Measurements from ENCODE around the gene CAMTA1.
"Not testable (repeated sequence)": the region's sequence is repeated elsewhere in the genome, so short reads cannot be mapped to it uniquely, and the experiment has no call there.

CAMTA1 gene

DNA sequence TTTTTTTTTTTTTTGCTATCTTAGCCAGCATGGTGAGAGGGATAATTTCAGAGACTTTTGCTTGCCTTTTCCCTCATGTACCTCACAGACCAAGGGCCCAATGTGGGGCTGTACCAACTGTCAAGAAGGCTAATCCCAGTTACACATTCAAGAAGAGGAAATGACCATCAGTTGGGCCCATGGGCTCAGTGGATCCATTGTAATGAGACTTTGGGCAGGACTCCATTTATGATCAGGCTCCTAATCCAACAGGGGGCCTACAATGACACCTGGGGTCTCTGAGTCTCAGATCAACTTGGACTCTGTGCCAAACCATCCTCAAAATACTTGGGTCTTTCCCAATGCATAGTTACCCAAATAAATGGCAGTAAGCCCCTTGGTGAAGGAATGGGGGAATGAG, 535.4 kb downstream of the CAMTA1 start:
- Histone ChIP-seq H3K4me3 (no peak overlapping the region), H3K9ac (no peak overlapping the region), H3K9me3 (no peaks in the 10 kb centered on the region), H3K27ac (no peak overlapping the region), H3K4me1 (no peaks in the 10 kb centered on the region), H3K36me3 (no peaks in the 10 kb centered on the region), H4K20me1 (no peaks in the 10 kb centered on the region), H3K4me2 (no peak overlapping the region), H3K27me3 (no peaks in the 10 kb centered on the region)
- no peak for TF ChIP-seq Cebpa-rat (IDR thresholded peaks at IDR 0.05)

- Histone ChIP-seq H3K4me2 (no peak overlapping the region), H3K9me3 (no peaks in the 10 kb centered on the region), H3K36me3 (no peaks in the 10 kb centered on the region), H4K20me1 (no peaks in the 10 kb centered on the region), H3K4me1 (no peaks in the 10 kb centered on the region), H3K27me3 (no peaks in the 10 kb centered on the region), H3K4me3 (no peak overlapping the region), H3K9ac (no peak overlapping the region), H3K27ac (no peak overlapping the region)
- no peak for TF ChIP-seq Cebpa-rat (IDR thresholded peaks at IDR 0.05)
Observed at GRCh38 chr1:7322283-7322785, 537.1 kb downstream of the CAMTA1 start.

- Histone ChIP-seq H3K36me3 (no peaks in the 10 kb centered on the region), H3K27ac (no peak overlapping the region), H3K4me2 (no peak overlapping the region), H3K4me1 (no peaks in the 10 kb centered on the region), H3K9me3 (peaks cover 3% of the 10 kb centered on the region), H4K20me1 (no peaks in the 10 kb centered on the region), H3K27me3 (no peaks in the 10 kb centered on the region), H3K9ac (no peak overlapping the region), H3K4me3 (no peak overlapping the region)
- no peak for TF ChIP-seq Cebpa-rat (IDR thresholded peaks at IDR 0.05)
Observed at GRCh38 chr1:7322912-7323311, 537.7 kb downstream of the CAMTA1 start.

DNA sequence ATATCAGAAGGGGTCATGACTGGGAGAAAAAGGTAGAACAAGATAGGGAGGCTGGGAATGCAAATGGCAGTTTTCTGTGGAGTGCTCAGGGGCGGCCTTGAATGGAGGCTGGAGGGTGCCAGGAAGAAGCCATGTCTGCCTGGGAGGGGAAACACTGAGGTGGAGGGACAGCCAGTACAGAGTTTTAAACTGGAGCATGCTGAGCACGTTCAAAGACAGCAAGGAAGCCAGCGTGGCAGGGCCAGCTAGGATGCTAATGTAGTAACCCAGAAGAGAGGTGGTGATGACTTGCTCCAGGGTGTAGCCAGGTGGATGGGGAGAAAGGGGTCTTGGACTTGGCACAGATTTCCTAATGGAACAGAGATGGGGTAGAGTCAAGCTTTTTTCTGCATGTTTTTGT, 540.0 kb downstream of the CAMTA1 start:
- TF ChIP-seq Cebpa-rat (IDR thresholded peaks at IDR 0.05), result no peak
- no peak overlapping the region for H3K4me2 ChIP-seq

DNA sequence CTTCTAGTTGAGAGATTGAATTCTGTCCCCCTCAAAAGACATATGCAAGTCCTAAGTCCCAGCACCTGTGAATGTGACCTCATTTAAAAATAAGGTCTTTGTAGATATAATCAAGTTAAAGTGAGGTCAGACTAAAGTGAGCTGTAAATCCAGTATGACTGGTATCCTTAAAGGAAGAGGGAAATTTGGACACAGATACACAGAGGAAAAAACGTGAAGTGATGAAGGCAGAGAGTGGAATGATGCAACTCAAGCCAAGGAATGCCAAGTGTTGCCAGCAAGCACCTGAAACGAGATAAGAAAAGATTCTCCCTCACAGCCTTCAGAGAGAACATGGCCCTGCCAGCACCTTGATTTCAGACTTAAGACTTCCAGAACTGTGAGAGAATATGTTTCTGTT, 541.1 kb downstream of the CAMTA1 start:
- H4K20me1 ChIP-seq, result no peaks in the 10 kb centered on the region
- no peak overlapping the region for H3K4me2 ChIP-seq
- no peak for TF ChIP-seq Cebpa-rat (IDR thresholded peaks at IDR 0.05)
- H3K36me3 ChIP-seq, result no peaks in the 10 kb centered on the region
- H3K9ac ChIP-seq, result no peak overlapping the region
- H3K9me3 ChIP-seq, result peaks cover 7% of the 10 kb centered on the region
- no peaks in the 10 kb centered on the region for H3K27me3 ChIP-seq
- no peaks in the 10 kb centered on the region for H3K4me1 ChIP-seq
- no peak overlapping the region for H3K4me3 ChIP-seq
- no peak overlapping the region for H3K27ac ChIP-seq

More for the DNA sequence above, 540.0 kb downstream of the CAMTA1 start:
- H3K27me3 ChIP-seq, result no peaks in the 10 kb centered on the region
- no peak overlapping the region for H3K4me3 ChIP-seq
- peaks cover 7% of the 10 kb centered on the region for H3K9me3 ChIP-seq
- no peaks in the 10 kb centered on the region for H4K20me1 ChIP-seq
- H3K4me1 ChIP-seq, result no peaks in the 10 kb centered on the region
- no peak overlapping the region for H3K27ac ChIP-seq
- H3K9ac ChIP-seq, result no peak overlapping the region
- no peaks in the 10 kb centered on the region for H3K36me3 ChIP-seq

- no peak overlapping the region for H3K4me3 ChIP-seq
- no peak for TF ChIP-seq Cebpa-rat (IDR thresholded peaks at IDR 0.05)
- no peaks in the 10 kb centered on the region for H3K36me3 ChIP-seq
- H3K4me2 ChIP-seq, result no peak overlapping the region
- H3K9ac ChIP-seq, result no peak overlapping the region
- H3K9me3 ChIP-seq, result peaks cover 7% of the 10 kb centered on the region
- no peaks in the 10 kb centered on the region for H4K20me1 ChIP-seq
- no peaks in the 10 kb centered on the region for H3K27me3 ChIP-seq
- no peak overlapping the region for H3K27ac ChIP-seq
- peaks cover 14% of the 10 kb centered on the region for H3K4me1 ChIP-seq
Observed at GRCh38 chr1:7327849-7328248, 542.6 kb downstream of the CAMTA1 start.

GRCh38 chr1:7329868-7330615, 544.8 kb downstream of the CAMTA1 start:
- peaks cover 7% of the 10 kb centered on the region for H3K9me3 ChIP-seq
- no peak overlapping the region for H3K9ac ChIP-seq
- H3K27ac ChIP-seq, result no peak overlapping the region
- TF ChIP-seq Cebpa-rat (IDR thresholded peaks at IDR 0.05), result no peak
- H3K4me1 ChIP-seq, result peaks cover 36% of the 10 kb centered on the region
- no peaks in the 10 kb centered on the region for H3K27me3 ChIP-seq
- no peak overlapping the region for H3K4me2 ChIP-seq
- no peak overlapping the region for H3K4me3 ChIP-seq
- no peaks in the 10 kb centered on the region for H3K36me3 ChIP-seq
- no peaks in the 10 kb centered on the region for H4K20me1 ChIP-seq

- not testable (repeated sequence) for H3K9ac ChIP-seq, H3K36me3 ChIP-seq, H3K27ac ChIP-seq, H4K20me1 ChIP-seq, H3K4me3 ChIP-seq, H3K9me3 ChIP-seq, H3K4me2 ChIP-seq, H3K27me3 ChIP-seq
- H3K4me1 ChIP-seq, result peaks cover 43% of the 10 kb centered on the region
Observed at GRCh38 chr1:7330726-7331125, 545.5 kb downstream of the CAMTA1 start.

- Histone ChIP-seq H3K4me1 (peaks cover 56% of the 10 kb centered on the region), H3K4me3 (no peak overlapping the region), H3K36me3 (no peaks in the 10 kb centered on the region), H3K27me3 (no peaks in the 10 kb centered on the region), H3K27ac (peak overlapping the region; percentile 12; the same call in 1 of the 2 replicates), H3K9me3 (peaks cover 7% of the 10 kb centered on the region), H4K20me1 (no peaks in the 10 kb centered on the region), H3K4me2 (peak overlapping the region; percentile 79), H3K9ac (no peak overlapping the region)
- TF ChIP-seq Cebpa-rat (IDR thresholded peaks at IDR 0.05), result no peak
Observed at GRCh38 chr1:7331926-7332535, 546.8 kb downstream of the CAMTA1 start.

DNA sequence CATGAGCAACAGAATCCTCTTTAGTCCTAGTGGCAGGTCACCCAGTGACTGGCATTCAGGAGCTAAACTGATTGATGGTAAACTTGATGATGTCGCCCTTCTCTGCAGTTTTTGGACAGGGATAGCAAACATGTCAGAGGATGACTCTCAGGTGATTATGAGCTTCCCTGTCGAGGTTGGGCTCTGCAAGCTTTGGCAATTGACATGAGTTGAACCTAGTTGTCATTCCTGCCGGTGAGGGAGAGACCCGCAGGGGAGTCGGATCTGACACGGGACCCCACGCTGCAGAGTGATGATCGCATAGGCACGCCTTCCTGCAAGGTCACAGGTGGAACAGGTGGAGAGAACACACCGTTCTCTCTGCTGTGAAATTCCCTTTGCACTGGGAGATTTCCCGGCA, 547.8 kb downstream of the CAMTA1 start:
- H3K4me3 ChIP-seq, result no peak overlapping the region
- H3K27me3 ChIP-seq, result no peaks in the 10 kb centered on the region
- peak overlapping the region; percentile 79 for H3K4me2 ChIP-seq
- H3K36me3 ChIP-seq, result no peaks in the 10 kb centered on the region
- H3K27ac ChIP-seq, result peak overlapping the region; percentile 75
- no peaks in the 10 kb centered on the region for H4K20me1 ChIP-seq
- H3K4me1 ChIP-seq, result peaks cover 58% of the 10 kb centered on the region
- H3K9me3 ChIP-seq, result peaks cover 3% of the 10 kb centered on the region
- no peak for TF ChIP-seq Cebpa-rat (IDR thresholded peaks at IDR 0.05)
- H3K9ac ChIP-seq, result no peak overlapping the region
